OCI-M2 (cell line): ENCODE measurements around the gene SUMO3.
"Not testable (repeated sequence)": the region's sequence is repeated elsewhere in the genome, so short reads cannot be mapped to it uniquely, and the experiment has no call there.

Source experiments
- DNase-seq: peaks from one replicate; lab custom pipeline; 2025; ENCODE audit not compliant: unreplicated experiment; lab: John Stamatoyannopoulos, UW

SUMO3 gene

GRCh38 chr21:44847261-44848056, 29.6 kb upstream of the SUMO3 start:
- no peak for DNase-seq

- no peak for DNase-seq
Measured at GRCh38 chr21:44846485-44847260, 28.8 kb upstream of the SUMO3 start.

GRCh38 chr21:44846224-44846484, 28.3 kb upstream of the SUMO3 start:
- no peak for DNase-seq

GRCh38 chr21:44845418-44846223, 27.8 kb upstream of the SUMO3 start:
- DNase-seq: no peak

GRCh38 chr21:44844256-44844655, 26.4 kb upstream of the SUMO3 start:
- DNase-seq: no peak

- DNase-seq: no peak
Measured at GRCh38 chr21:44842721-44843445, 25.0 kb upstream of the SUMO3 start.

- DNase-seq: no peak
Measured at GRCh38 chr21:44842087-44842486, 24.2 kb upstream of the SUMO3 start.

GRCh38 chr21:44840771-44841170, 22.9 kb upstream of the SUMO3 start:
- DNase-seq: no peak

GRCh38 chr21:44838951-44839350, 21.1 kb upstream of the SUMO3 start:
- no peak for DNase-seq

- DNase-seq: no peak
Measured at GRCh38 chr21:44838039-44838895, 20.4 kb upstream of the SUMO3 start.

- DNase-seq: no peak
Measured at GRCh38 chr21:44837537-44837936, 19.7 kb upstream of the SUMO3 start.

GRCh38 chr21:44836666-44837471, 19.0 kb upstream of the SUMO3 start:
- DNase-seq: no peak

- no peak for DNase-seq
Measured at GRCh38 chr21:44836349-44836665, 18.4 kb upstream of the SUMO3 start.

- no peak for DNase-seq
Measured at GRCh38 chr21:44835647-44835973, 17.7 kb upstream of the SUMO3 start.

- DNase-seq: no peak
Measured at GRCh38 chr21:44834951-44835646, 17.2 kb upstream of the SUMO3 start.

- no peak for DNase-seq
Measured at GRCh38 chr21:44834231-44834950, 16.5 kb upstream of the SUMO3 start.

GRCh38 chr21:44833663-44834062, 15.8 kb upstream of the SUMO3 start:
- no peak for DNase-seq

- not testable (repeated sequence) for DNase-seq
Measured at GRCh38 chr21:44832516-44833255, 14.8 kb upstream of the SUMO3 start.
